Neuron (in vitro differentiated cells): Measurements from ENCODE around the gene CTDSP1.

ENCODE experiments used
- H2AFZ ChIP-seq: one replicate; pipeline ENCODE4 v1.6.1; 2013; ENCODE audit warnings: low read depth, mild to moderate bottlenecking, inconsistent platforms, low read length, moderate library complexity
- H3K27me3 ChIP-seq: one replicate; pipeline ENCODE4 v1.6.1; 2013; ENCODE audit warnings: low read length; ENCODE audit not compliant: insufficient read depth
- H3K36me3 ChIP-seq: one replicate; pipeline ENCODE4 v1.6.1; 2013; ENCODE audit warnings: low read length; ENCODE audit not compliant: insufficient read depth
- H3K4me1 ChIP-seq: one replicate; pipeline ENCODE4 v1.6.1; 2013; ENCODE audit warnings: low read length; ENCODE audit not compliant: insufficient read depth
- H3K4me3 ChIP-seq: 2 replicates; pipeline ENCODE4 v1.5.1; 2013; ENCODE audit warnings: mild to moderate bottlenecking, low read length, moderate library complexity
- H3K9me3 ChIP-seq: one replicate; pipeline ENCODE4 v1.6.1; 2013; ENCODE audit warnings: low read length

The CTDSP1 gene

GRCh38 chr2:218397463-218397819 lies 2.2 kb upstream of the CTDSP1 start:
- peaks cover 29% of the 10 kb centered on the region for H3K27me3 ChIP-seq
- peaks cover 23% of the 10 kb centered on the region for H3K4me1 ChIP-seq
- no peaks in the 10 kb centered on the region for H3K9me3 ChIP-seq
- no peak overlapping the region for H2AFZ ChIP-seq
- H3K4me3 ChIP-seq: no peak overlapping the region
- H3K36me3 ChIP-seq: peaks cover 6% of the 10 kb centered on the region

- H3K36me3 ChIP-seq: peaks cover 9% of the 10 kb centered on the region
- H3K4me3 ChIP-seq: no peak overlapping the region
- H3K4me1 ChIP-seq: peaks cover 23% of the 10 kb centered on the region
- H3K9me3 ChIP-seq: no peaks in the 10 kb centered on the region
- no peak overlapping the region for H2AFZ ChIP-seq
- peaks cover 29% of the 10 kb centered on the region for H3K27me3 ChIP-seq
Observed at GRCh38 chr2:218397820-218398436, 1.7 kb upstream of the CTDSP1 start.

GRCh38 chr2:218398437-218399390 lies 954 bp upstream of the CTDSP1 start:
- peaks cover 17% of the 10 kb centered on the region for H3K36me3 ChIP-seq
- H3K4me1 ChIP-seq: peaks cover 23% of the 10 kb centered on the region
- H3K4me3 ChIP-seq: peak overlapping the region; percentile 32
- H3K9me3 ChIP-seq: no peaks in the 10 kb centered on the region
- peaks cover 29% of the 10 kb centered on the region for H3K27me3 ChIP-seq
- peak overlapping the region; percentile 21 for H2AFZ ChIP-seq

GRCh38 chr2:218400167-218400929 lies 680 bp downstream of the CTDSP1 start:
- Histone ChIP-seq H3K27me3 (peaks cover 27% of the 10 kb centered on the region), H3K9me3 (no peaks in the 10 kb centered on the region), H3K4me1 (peaks cover 26% of the 10 kb centered on the region), H2AFZ (no peak overlapping the region), H3K4me3 (peak overlapping the region; percentile 88), H3K36me3 (peaks cover 23% of the 10 kb centered on the region)

- Histone ChIP-seq H3K36me3 (peaks cover 23% of the 10 kb centered on the region), H3K27me3 (peaks cover 27% of the 10 kb centered on the region), H3K4me3 (peak overlapping the region; percentile 88), H3K9me3 (no peaks in the 10 kb centered on the region), H3K4me1 (peaks cover 33% of the 10 kb centered on the region), H2AFZ (no peak overlapping the region)
Observed at GRCh38 chr2:218400930-218401881, 1.5 kb downstream of the CTDSP1 start.

- Histone ChIP-seq H3K27me3 (peaks cover 22% of the 10 kb centered on the region), H3K9me3 (no peaks in the 10 kb centered on the region), H3K4me1 (peaks cover 29% of the 10 kb centered on the region), H3K36me3 (peaks cover 23% of the 10 kb centered on the region), H2AFZ (no peak overlapping the region), H3K4me3 (no peak overlapping the region)
Observed at GRCh38 chr2:218401890-218402289, 2.2 kb downstream of the CTDSP1 start.

- peaks cover 16% of the 10 kb centered on the region for H3K27me3 ChIP-seq
- H3K36me3 ChIP-seq: peaks cover 23% of the 10 kb centered on the region
- H2AFZ ChIP-seq: no peak overlapping the region
- H3K4me1 ChIP-seq: peaks cover 27% of the 10 kb centered on the region
- no peaks in the 10 kb centered on the region for H3K9me3 ChIP-seq
- H3K4me3 ChIP-seq: no peak overlapping the region
Observed at GRCh38 chr2:218402491-218402901, 2.8 kb downstream of the CTDSP1 start.

- peaks cover 23% of the 10 kb centered on the region for H3K36me3 ChIP-seq
- no peak overlapping the region for H2AFZ ChIP-seq
- H3K9me3 ChIP-seq: no peaks in the 10 kb centered on the region
- H3K4me1 ChIP-seq: peaks cover 22% of the 10 kb centered on the region
- H3K4me3 ChIP-seq: no peak overlapping the region
- peaks cover 11% of the 10 kb centered on the region for H3K27me3 ChIP-seq
Observed at GRCh38 chr2:218402911-218403411, 3.3 kb downstream of the CTDSP1 start.

- Histone ChIP-seq H3K27me3 (peaks cover 4% of the 10 kb centered on the region), H3K9me3 (no peaks in the 10 kb centered on the region), H2AFZ (no peak overlapping the region), H3K36me3 (peaks cover 23% of the 10 kb centered on the region), H3K4me1 (peaks cover 22% of the 10 kb centered on the region), H3K4me3 (no peak overlapping the region)
Observed at GRCh38 chr2:218403810-218404209, 4.1 kb downstream of the CTDSP1 start.

GRCh38 chr2:218404351-218405085 lies 4.8 kb downstream of the CTDSP1 start:
- Histone ChIP-seq H3K4me3 (no peak overlapping the region), H3K9me3 (no peaks in the 10 kb centered on the region), H3K36me3 (peaks cover 23% of the 10 kb centered on the region), H2AFZ (no peak overlapping the region), H3K4me1 (peaks cover 22% of the 10 kb centered on the region), H3K27me3 (no peaks in the 10 kb centered on the region)

- Histone ChIP-seq H3K27me3 (no peaks in the 10 kb centered on the region), H3K4me1 (peaks cover 22% of the 10 kb centered on the region), H3K4me3 (no peak overlapping the region), H3K9me3 (no peaks in the 10 kb centered on the region), H3K36me3 (peaks cover 23% of the 10 kb centered on the region), H2AFZ (no peak overlapping the region)
Observed at GRCh38 chr2:218405086-218405745, 5.5 kb downstream of the CTDSP1 start.
